Trophoblast cell (in vitro differentiated cells and primary cell): ENCODE measurements around the gene MVK.
A peak's percentile ranks its signal among the peaks of the same experiment; 100 is the strongest.

Experiments used
- DNase-seq, 2 donors: peaks; one replicate each; pipeline ENCODE4 v3.0.0-alpha.2; 2016
- H2AFZ ChIP-seq: 2 replicates; pipeline ENCODE4 v1.6.1; 2013; ENCODE audit warnings: low read length, moderate library complexity, mild to moderate bottlenecking; ENCODE audit not compliant: insufficient read depth, poor library complexity
- H2AK5ac ChIP-seq: 2 replicates; pipeline ENCODE4 v1.6.1; 2013; ENCODE audit warnings: mild to moderate bottlenecking, low read length
- H2BK120ac ChIP-seq: 2 replicates; pipeline ENCODE4 v1.6.1; 2013; ENCODE audit warnings: low read length, mild to moderate bottlenecking, moderate library complexity; ENCODE audit not compliant: insufficient read depth, poor library complexity
- H2BK12ac ChIP-seq: 2 replicates; pipeline ENCODE4 v1.6.1; 2013; ENCODE audit warnings: mild to moderate bottlenecking, low read length, moderate library complexity
- H2BK5ac ChIP-seq: 2 replicates; pipeline ENCODE4 v1.6.1; 2013; ENCODE audit warnings: low read length, low read depth, moderate library complexity, mild to moderate bottlenecking; ENCODE audit not compliant: poor library complexity
- H3K14ac ChIP-seq: 2 replicates; pipeline ENCODE4 v1.6.1; 2013; ENCODE audit warnings: mild to moderate bottlenecking, low read length
- H3K18ac ChIP-seq: 2 replicates; pipeline ENCODE4 v1.6.1; 2013; ENCODE audit warnings: mild to moderate bottlenecking, low read length
- H3K23ac ChIP-seq: 2 replicates; pipeline ENCODE4 v1.6.1; 2013; ENCODE audit warnings: low read length
- H3K27ac ChIP-seq: 2 replicates; pipeline ENCODE4 v1.5.1; 2013; ENCODE audit warnings: low read depth, mild to moderate bottlenecking, inconsistent platforms, low read length, moderate library complexity
- H3K27me3 ChIP-seq: 2 replicates; pipeline ENCODE4 v1.6.1; 2013; ENCODE audit warnings: inconsistent platforms, mild to moderate bottlenecking, low read length, moderate library complexity; ENCODE audit not compliant: insufficient read depth
- H3K36me3 ChIP-seq, 2 experiments: 1 replicate in 1 of 2; 2 replicates in 1 of 2; pipeline ENCODE4 v1.6.1; 2013; ENCODE audit warnings: low read length in 2 of 2, mild to moderate bottlenecking in 2 of 2, moderate library complexity in 1 of 2; ENCODE audit not compliant: insufficient read depth in 2 of 2, control insufficient read depth in 1 of 2
- H3K4ac ChIP-seq: 2 replicates; pipeline ENCODE4 v1.6.1; 2013; ENCODE audit warnings: low read depth, mild to moderate bottlenecking, low read length, moderate library complexity
- H3K4me1 ChIP-seq, 2 experiments: 1 replicate in 1 of 2; 2 replicates in 1 of 2; pipeline ENCODE4 v1.6.1; 2013; ENCODE audit warnings: low read length in 2 of 2, mild to moderate bottlenecking in 2 of 2, moderate library complexity in 1 of 2; ENCODE audit not compliant: insufficient read depth in 2 of 2, control insufficient read depth in 1 of 2
- H3K4me2 ChIP-seq: 2 replicates; pipeline ENCODE4 v1.6.1; 2013; ENCODE audit warnings: inconsistent platforms, mild to moderate bottlenecking, low read length, moderate library complexity
- H3K4me3 ChIP-seq: 2 replicates; pipeline ENCODE4 v1.5.1; 2013; ENCODE audit warnings: mild to moderate bottlenecking, low read depth, low read length, inconsistent platforms
- H3K79me1 ChIP-seq: one replicate; pipeline ENCODE4 v1.6.1; 2013; ENCODE audit warnings: low read length
- H3K79me2 ChIP-seq: 2 replicates; pipeline ENCODE4 v1.6.1; 2013; ENCODE audit warnings: low read length, mild to moderate bottlenecking; ENCODE audit not compliant: control insufficient read depth, insufficient read depth, poor library complexity
- H3K9ac ChIP-seq: 2 replicates; pipeline ENCODE4 v1.6.1; 2013; ENCODE audit warnings: mild to moderate bottlenecking, low read length
- H3K9me3 ChIP-seq: 2 replicates; pipeline ENCODE4 v1.6.1; 2013; ENCODE audit warnings: low read depth, mild to moderate bottlenecking, control low read depth, inconsistent platforms, low read length; ENCODE audit not compliant: insufficient read depth
- H4K12ac ChIP-seq: 2 replicates; pipeline ENCODE4 v1.6.1; 2013; ENCODE audit warnings: low read depth, mild to moderate bottlenecking, low read length, moderate library complexity
- H4K8ac ChIP-seq: 2 replicates; pipeline ENCODE4 v1.6.1; 2013; ENCODE audit warnings: low read depth, mild to moderate bottlenecking, low read length, moderate library complexity
- H4K91ac ChIP-seq: one replicate; pipeline ENCODE4 v1.6.1; 2013; ENCODE audit warnings: low read depth, mild to moderate bottlenecking, low read length, moderate library complexity
- WGBS: extraction: QIAGEN DNeasy Blood & Tissue Kit; methylation state at CpG from one replicate; pipeline ENCODE4 v1.1.7; 2013; ENCODE audit warnings: missing lambda C conversion rate; ENCODE audit not compliant: insufficient read length, insufficient coverage; ENCODE audit errors: extremely low coverage; 5-methylcytosine and 5-hydroxymethylcytosine counted together

The MVK gene

DNA sequence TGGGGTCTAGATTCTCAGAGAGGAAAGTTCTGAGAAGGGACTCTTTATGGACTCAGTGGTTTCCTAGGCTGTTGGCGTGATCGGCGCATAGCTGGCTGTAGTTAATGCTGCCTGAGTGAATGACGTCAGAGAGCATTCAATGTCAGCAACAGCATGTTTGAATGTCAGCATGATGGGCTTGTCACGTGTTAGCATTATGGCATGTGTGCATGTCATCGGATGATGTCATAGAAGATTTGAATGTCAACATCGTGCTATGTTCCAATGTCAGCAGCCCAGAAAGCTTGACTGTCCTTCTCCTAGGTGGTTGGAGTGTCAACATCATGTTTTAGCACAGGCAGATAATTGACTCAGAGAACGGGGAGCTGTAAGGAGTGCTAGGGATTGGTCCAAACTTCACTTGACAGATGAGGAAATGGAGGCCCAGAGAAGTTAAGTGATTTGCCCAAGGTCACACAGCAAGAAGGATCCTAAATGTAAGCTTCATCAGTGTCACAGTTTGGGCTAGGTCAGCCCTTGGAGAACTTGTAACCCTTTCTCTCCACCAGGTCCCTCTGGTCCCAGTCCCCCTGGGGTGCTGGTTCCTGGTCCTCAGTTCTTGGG lies 45.5 kb downstream of the MVK start:
- H2BK5ac ChIP-seq: no peak overlapping the region
- H2BK12ac ChIP-seq: no peak overlapping the region
- H3K4me2 ChIP-seq: no peak overlapping the region
- H3K27me3 ChIP-seq: no peaks in the 10 kb centered on the region
- no peak overlapping the region for H2AFZ ChIP-seq
- H4K12ac ChIP-seq: no peak overlapping the region
- no peak overlapping the region for H2AK5ac ChIP-seq
- H3K4me3 ChIP-seq: no peak overlapping the region
- no peak overlapping the region for H3K23ac ChIP-seq
- H3K18ac ChIP-seq: no peak overlapping the region
- H3K36me3 ChIP-seq: no peaks in the 10 kb centered on the region
- H3K14ac ChIP-seq: no peak overlapping the region
- DNase-seq: no peak
- H2BK120ac ChIP-seq: no peak overlapping the region
- no peak overlapping the region for H4K91ac ChIP-seq
- no peaks in the 10 kb centered on the region for H3K79me1 ChIP-seq
- no peak overlapping the region for H3K9ac ChIP-seq
- no peak overlapping the region for H4K8ac ChIP-seq
- H3K27ac ChIP-seq: no peak overlapping the region
- H3K9me3 ChIP-seq: no peaks in the 10 kb centered on the region
- no peaks in the 10 kb centered on the region for H3K4me1 ChIP-seq
- H3K79me2 ChIP-seq: no peaks in the 10 kb centered on the region
- no peak overlapping the region for H3K4ac ChIP-seq
- WGBS: no CpG with 5 or more reads among the region's 8 CpGs

DNA sequence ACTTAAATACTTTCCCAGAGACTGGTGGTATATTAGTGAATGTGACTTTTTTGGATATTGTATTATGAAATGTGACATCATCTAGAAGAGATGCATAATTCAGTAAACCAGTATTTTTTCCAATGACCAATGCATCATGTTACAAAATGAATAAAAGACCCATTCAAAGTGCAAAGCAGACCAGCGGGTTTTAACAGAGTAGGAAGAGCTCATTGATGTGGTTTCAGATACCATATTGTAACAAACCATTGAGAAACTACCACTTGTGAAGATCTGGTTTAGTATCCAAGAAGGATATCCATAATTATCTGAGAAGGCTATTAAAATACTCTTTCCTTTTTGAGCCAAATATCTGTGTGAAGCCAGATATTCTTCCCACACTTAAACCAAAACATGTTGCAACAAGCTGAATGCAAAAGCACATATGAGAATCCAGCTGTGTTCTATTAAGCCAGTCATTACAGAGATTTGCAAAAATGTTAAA lies 47.7 kb downstream of the MVK start:
- no peak overlapping the region for H3K23ac ChIP-seq
- no peak overlapping the region for H2BK120ac ChIP-seq
- no peak overlapping the region for H3K4me3 ChIP-seq
- no peak for DNase-seq
- no peaks in the 10 kb centered on the region for H3K27me3 ChIP-seq
- H3K79me2 ChIP-seq: no peaks in the 10 kb centered on the region
- no peaks in the 10 kb centered on the region for H3K79me1 ChIP-seq
- H3K9me3 ChIP-seq: no peaks in the 10 kb centered on the region
- no peak overlapping the region for H3K4ac ChIP-seq
- no peak overlapping the region for H4K8ac ChIP-seq
- H2AFZ ChIP-seq: no peak overlapping the region
- no peak overlapping the region for H3K27ac ChIP-seq
- H2BK12ac ChIP-seq: no peak overlapping the region
- no peaks in the 10 kb centered on the region for H3K4me1 ChIP-seq
- H3K18ac ChIP-seq: no peak overlapping the region
- no peak overlapping the region for H2BK5ac ChIP-seq
- H3K14ac ChIP-seq: no peak overlapping the region
- H3K36me3 ChIP-seq: no peaks in the 10 kb centered on the region
- no peak overlapping the region for H4K12ac ChIP-seq
- no peak overlapping the region for H3K9ac ChIP-seq
- no peak overlapping the region for H4K91ac ChIP-seq
- no peak overlapping the region for H3K4me2 ChIP-seq
- no peak overlapping the region for H2AK5ac ChIP-seq
- no CpG with 5 or more reads among the region's 1 CpG for WGBS

DNA sequence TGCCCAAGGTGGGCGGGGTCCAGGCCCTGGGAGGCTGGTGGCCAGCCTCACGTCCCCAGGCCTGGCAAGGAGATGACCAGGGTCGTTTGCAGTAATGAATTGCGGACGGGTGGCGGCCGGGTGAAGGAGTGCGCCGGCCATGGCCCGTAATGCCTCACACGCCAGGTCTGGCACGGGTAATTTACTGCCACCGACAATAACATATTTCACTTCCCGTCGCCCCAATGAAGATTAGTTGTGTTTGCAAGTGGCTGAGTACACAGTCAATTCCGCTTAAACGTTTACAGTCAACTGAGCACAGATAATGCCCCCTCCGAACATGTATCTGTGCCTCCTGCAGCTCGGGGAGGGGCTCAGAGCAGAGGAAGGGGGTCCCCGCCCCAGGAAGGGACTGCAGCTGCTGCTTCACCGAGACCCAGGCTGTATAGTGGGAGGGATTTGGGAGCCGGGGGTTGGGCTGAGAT lies 48.3 kb downstream of the MVK start:
- Histone ChIP-seq H3K4me2 (no peak overlapping the region), H3K4me1 (no peaks in the 10 kb centered on the region), H3K4ac (no peak overlapping the region), H3K9me3 (no peaks in the 10 kb centered on the region), H3K4me3 (no peak overlapping the region), H2BK120ac (no peak overlapping the region), H3K27me3 (no peaks in the 10 kb centered on the region), H3K79me1 (no peaks in the 10 kb centered on the region), H3K36me3 (no peaks in the 10 kb centered on the region), H4K8ac (no peak overlapping the region), H4K91ac (no peak overlapping the region), H2AFZ (no peak overlapping the region), H3K14ac (no peak overlapping the region), H2BK5ac (no peak overlapping the region), H3K79me2 (no peaks in the 10 kb centered on the region), H3K18ac (no peak overlapping the region), H3K9ac (no peak overlapping the region), H2AK5ac (no peak overlapping the region), H3K27ac (no peak overlapping the region), H2BK12ac (no peak overlapping the region), H3K23ac (no peak overlapping the region), H4K12ac (no peak overlapping the region)
- WGBS: no CpG with 5 or more reads among the region's 22 CpGs
- no peak for DNase-seq

DNA sequence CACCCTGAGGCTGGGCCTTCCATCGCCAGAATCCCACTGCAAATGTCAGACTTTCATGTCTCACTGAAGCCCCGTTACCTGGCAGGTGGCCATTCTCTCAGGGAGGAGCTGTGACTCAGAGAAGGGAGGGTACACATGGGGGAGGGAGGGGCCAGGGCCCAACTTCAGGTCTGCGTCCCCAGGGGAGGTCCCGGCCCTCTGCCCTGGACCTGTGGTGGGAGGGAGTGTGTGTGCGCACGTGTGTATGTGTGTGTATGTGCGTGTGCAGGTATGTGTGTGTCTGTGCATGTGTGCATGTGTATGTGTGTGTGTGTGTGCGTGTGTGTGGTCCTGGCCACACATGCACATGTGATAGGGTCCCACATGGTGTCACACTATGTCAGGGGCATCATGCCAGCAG lies 50.9 kb downstream of the MVK start:
- H3K79me1 ChIP-seq: no peaks in the 10 kb centered on the region

More for the DNA sequence above, 50.9 kb downstream of the MVK start:
- Histone ChIP-seq H3K27ac (no peak overlapping the region), H4K12ac (no peak overlapping the region), H3K14ac (no peak overlapping the region), H3K79me2 (no peaks in the 10 kb centered on the region), H3K4me2 (no peak overlapping the region), H2BK120ac (no peak overlapping the region), H3K27me3 (no peaks in the 10 kb centered on the region), H3K4ac (no peak overlapping the region), H3K9ac (no peak overlapping the region), H2BK12ac (no peak overlapping the region), H3K4me3 (peak overlapping the region; percentile 57), H3K36me3 (no peaks in the 10 kb centered on the region), H4K91ac (no peak overlapping the region), H3K4me1 (no peaks in the 10 kb centered on the region), H4K8ac (no peak overlapping the region), H3K23ac (no peak overlapping the region), H2BK5ac (no peak overlapping the region), H3K18ac (no peak overlapping the region), H2AFZ (no peak overlapping the region), H2AK5ac (no peak overlapping the region), H3K9me3 (no peaks in the 10 kb centered on the region)
- no peak for DNase-seq
- WGBS: no CpG with 5 or more reads among the region's 8 CpGs
